Measurements from ENCODE around the gene CAPZB.

The CAPZB gene

DNA sequence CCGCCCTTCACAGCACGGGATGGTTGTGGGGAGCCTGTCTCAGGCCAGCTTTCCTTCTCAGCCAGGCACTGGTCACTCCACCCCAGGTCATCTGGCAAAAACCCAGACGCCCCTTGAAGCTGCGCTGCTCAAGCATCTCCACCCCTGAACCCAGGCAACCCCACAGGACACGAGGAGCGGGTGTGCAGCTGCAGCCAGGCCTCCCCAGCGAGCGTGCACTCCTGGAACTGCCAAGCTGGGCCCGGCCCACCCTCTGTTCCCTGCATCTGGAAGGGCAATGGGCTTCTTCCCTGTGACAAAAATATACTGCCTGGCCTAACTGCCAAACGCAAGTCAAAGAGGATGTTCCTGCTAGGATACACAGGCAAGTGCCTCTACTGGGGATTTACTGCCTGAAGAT lies 133.5 kb downstream of the CAPZB start:
- in situ Hi-C loops (cut with MboI; ENCODE audit: low pct_unique_long_range_greater_than_20kb, low sequenced_read_pairs, unreplicated experiment), result no loop called here
- DNase-seq (ENCODE audit: low spot score), result no peak
- TF ChIP-seq, protein P1, sequence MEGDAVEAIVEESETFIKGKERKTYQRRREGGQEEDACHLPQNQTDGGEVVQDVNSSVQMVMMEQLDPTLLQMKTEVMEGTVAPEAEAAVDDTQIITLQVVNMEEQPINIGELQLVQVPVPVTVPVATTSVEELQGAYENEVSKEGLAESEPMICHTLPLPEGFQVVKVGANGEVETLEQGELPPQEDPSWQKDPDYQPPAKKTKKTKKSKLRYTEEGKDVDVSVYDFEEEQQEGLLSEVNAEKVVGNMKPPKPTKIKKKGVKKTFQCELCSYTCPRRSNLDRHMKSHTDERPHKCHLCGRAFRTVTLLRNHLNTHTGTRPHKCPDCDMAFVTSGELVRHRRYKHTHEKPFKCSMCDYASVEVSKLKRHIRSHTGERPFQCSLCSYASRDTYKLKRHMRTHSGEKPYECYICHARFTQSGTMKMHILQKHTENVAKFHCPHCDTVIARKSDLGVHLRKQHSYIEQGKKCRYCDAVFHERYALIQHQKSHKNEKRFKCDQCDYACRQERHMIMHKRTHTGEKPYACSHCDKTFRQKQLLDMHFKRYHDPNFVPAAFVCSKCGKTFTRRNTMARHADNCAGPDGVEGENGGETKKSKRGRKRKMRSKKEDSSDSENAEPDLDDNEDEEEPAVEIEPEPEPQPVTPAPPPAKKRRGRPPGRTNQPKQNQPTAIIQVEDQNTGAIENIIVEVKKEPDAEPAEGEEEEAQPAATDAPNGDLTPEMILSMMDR (IDR thresholded peaks at IDR 0.05; ENCODE audit: extremely low read depth, insufficient read depth, missing control alignments), result no peak

DNA sequence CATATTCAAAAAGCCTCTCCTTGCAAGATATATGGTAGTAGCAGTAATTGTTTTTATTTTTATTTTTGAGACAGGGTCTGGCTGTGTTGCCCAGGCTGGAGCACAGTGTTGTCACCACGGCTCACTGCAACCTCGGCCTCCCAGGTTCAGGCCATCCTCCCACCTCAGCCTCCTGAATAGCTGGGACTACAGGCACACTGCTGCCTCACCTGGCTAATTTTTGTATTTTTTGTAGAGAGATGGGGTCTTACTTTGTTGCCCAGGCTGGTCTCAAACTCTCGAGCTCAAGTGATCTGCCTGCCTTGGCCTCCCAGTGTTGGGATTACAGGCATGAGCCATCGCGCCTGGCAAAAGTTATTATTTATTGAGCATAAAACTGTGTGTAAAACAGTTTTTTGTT lies 134.8 kb downstream of the CAPZB start:
- in situ Hi-C loops (cut with MboI; ENCODE audit: low pct_unique_long_range_greater_than_20kb, low sequenced_read_pairs, unreplicated experiment), result no loop called here

DNA sequence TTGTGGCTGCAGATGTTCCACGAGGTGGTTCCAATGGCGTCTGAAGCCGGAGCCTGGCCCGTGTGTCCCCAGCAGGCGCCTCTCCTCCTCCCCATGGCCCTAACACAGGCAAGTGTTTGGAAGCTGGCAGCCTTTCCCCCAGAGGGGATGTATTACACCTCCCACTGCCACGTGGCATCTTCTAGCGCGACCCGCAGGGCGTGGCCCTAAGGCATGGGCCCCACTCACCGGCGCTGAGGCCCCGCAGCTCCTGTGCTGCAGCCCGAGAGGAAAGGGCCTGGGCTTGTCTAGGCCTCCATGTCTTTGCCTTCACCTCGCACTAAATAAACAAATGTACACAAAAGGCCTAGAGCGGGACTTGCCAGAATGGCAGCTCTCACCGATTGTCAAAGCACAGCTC lies 135.3 kb downstream of the CAPZB start:
- in situ Hi-C loops (cut with MboI; ENCODE audit: low pct_unique_long_range_greater_than_20kb, low sequenced_read_pairs, unreplicated experiment), result no loop called here
- TF ChIP-seq, protein P1 (IDR thresholded peaks at IDR 0.05; ENCODE audit: extremely low read depth, insufficient read depth, missing control alignments), result no peak
- no peak for DNase-seq (ENCODE audit: low spot score)

More for the DNA sequence above, 134.8 kb downstream of the CAPZB start:
- TF ChIP-seq, protein P1 (IDR thresholded peaks at IDR 0.05; ENCODE audit: extremely low read depth, insufficient read depth, missing control alignments), result no peak
- DNase-seq (ENCODE audit: low spot score), result no peak

DNA sequence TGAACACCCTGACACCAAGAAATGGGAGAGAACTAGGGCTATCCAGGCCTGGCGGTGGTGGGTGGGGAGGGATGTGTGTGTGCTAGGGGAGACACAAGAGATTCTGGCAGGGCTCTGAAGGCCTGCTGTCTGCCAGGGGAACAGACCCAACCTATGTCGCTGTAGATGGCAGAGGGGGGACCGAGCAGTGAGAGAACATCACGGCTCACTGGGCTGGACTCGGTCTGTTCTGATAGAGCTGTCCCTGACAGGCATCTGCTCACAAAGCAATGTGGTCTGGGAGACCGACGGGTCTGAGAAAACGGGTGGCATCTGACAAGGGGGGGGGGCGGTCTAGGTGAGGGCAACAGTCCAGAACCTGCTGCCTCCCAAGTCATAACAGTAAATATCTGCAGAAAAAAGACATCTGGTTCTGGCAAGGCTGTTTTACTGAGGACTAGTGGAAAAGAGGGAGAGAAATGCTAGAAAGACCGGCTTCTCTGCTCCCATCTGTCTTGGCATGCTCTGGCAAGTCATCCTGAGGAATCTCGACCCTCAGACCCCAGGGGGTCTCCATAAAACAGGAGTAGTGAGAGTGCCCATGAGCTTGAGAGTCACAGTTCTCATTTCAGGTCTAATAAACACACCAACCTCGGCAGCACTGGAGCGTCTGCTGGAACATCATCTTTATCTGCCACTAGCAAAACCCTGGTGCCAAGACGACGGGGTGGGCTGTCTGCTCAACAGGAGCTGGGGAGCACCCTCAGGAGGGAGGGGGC lies 136.7 kb downstream of the CAPZB start:
- DNase-seq (ENCODE audit: low spot score), result no peak
- TF ChIP-seq, protein P1 (IDR thresholded peaks at IDR 0.05; ENCODE audit: extremely low read depth, insufficient read depth, missing control alignments), result no peak
- in situ Hi-C loops (cut with MboI; ENCODE audit: low pct_unique_long_range_greater_than_20kb, low sequenced_read_pairs, unreplicated experiment), result no loop called here

DNA sequence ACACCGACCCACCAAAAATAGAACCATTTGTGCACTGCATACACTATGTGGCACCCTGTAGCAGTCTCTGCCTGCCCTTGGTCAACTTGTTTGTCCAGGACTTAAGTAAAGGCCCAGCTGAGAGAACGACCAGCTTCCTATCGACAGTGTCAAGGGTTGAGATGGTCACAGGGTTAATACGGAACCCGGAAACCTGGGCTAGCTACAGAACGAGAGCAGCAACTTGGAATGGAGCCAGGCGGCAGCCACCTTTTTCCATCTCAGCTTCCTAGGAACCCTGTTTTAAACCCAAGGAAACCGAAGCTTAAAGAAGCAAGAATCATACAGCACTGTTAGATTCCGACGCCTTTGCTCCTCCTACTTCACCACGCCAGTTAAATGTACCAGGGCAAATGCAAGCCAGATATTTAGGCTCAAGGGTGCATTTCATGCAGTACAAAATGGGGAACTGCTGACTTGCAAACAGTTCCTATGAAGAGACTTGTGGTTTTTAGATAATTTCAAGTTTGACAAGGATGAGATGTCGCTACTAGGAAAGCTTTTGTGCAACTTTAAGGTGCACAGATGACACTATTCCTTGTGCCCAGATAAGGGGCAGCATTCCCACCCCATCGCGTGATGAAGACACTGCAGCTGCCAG lies 137.7 kb downstream of the CAPZB start:
- DNase-seq (ENCODE audit: low spot score), result no peak
- in situ Hi-C loops (cut with MboI; ENCODE audit: low pct_unique_long_range_greater_than_20kb, low sequenced_read_pairs, unreplicated experiment), result no loop called here
- TF ChIP-seq, protein P1 (IDR thresholded peaks at IDR 0.05; ENCODE audit: extremely low read depth, insufficient read depth, missing control alignments), result no peak

DNA sequence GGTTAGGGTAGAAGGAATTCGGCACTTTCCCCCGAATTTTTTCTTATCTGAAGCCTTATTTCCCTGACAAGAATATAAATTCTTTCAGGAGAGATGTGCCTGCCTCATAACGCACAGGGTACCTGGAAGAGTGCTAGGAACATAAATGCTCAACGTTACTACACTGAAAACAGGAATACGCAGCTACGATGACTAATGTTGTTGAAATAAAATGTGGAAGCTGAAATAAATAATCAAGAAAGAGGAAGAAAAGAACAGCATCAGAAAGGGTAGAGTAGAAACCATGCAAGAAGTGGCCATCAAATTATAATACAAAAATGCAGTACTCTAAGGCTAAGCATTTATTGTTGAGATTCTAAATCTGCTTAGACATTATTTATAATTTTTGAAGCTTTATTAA lies 139.3 kb downstream of the CAPZB start:
- TF ChIP-seq, protein P1 (IDR thresholded peaks at IDR 0.05; ENCODE audit: extremely low read depth, insufficient read depth, missing control alignments), result no peak
- in situ Hi-C loops (cut with MboI; ENCODE audit: low pct_unique_long_range_greater_than_20kb, low sequenced_read_pairs, unreplicated experiment), result no loop called here
- no peak for DNase-seq (ENCODE audit: low spot score)

All from GM13977 (cell line).